Measurements from ENCODE around the gene PALD1. TPM values are rescaled to one million over a fixed set of nuclear protein-coding genes. Genes with fewer than 3 reads are reported as not detected.

Gene PALD1
- total RNA-seq, 2 experiments from 2014 or later, result 0.36 to 0.44 TPM

- ChIA-PET CTCF (interaction anchor here (0.8 kb wide), 1 partner anchor 36 kb away, joined by 3 read pairs; no protein-coding TSS in a partner anchor), POLR2A (no interaction called here)
- intact Hi-C loops (cut with DNase I, micrococcal nuclease), result no loop called here
- Histone ChIP-seq H3K4me1 (ENCODE audit: insufficient read depth, low read length) (peaks cover 14% of the 10 kb centered on the region), H3K4me3 (ENCODE audit: low read length) (no peak overlapping the region), H3K36me3 (ENCODE audit: insufficient read depth, low read length) (no peaks in the 10 kb centered on the region), H3K27me3 (ENCODE audit: control insufficient read depth in 1 of 2, insufficient read depth in 2 of 2, low read length in 2 of 2) (no peaks in the 10 kb centered on the region), H3K9me3 (ENCODE audit: control insufficient read depth in 1 of 2, insufficient read depth in 1 of 2, low read length in 2 of 2) (no peaks in the 10 kb centered on the region), H3K27ac (ENCODE audit: low read depth in 1 of 2, low read length in 2 of 2) (no peak overlapping the region)
- DNase-seq (no peak), ATAC-seq (ENCODE audit: poor library complexity) (no peak)
- H3K27me3 Mint-ChIP-seq, result no peaks in the 10 kb centered on the region
- TF ChIP-seq CTCF (IDR thresholded peaks at IDR 0.05), result no peak
- peaks cover 15% of the 10 kb centered on the region for H3K4me1 Mint-ChIP-seq (ENCODE audit: low read depth)
- H3K4me3 Mint-ChIP-seq, result no peak overlapping the region
- no peaks in the 10 kb centered on the region for H3K9me3 Mint-ChIP-seq
- no peak overlapping the region for H3K27ac Mint-ChIP-seq
- H3K36me3 Mint-ChIP-seq (ENCODE audit: low read depth), result no peaks in the 10 kb centered on the region
These were observed 18.6 kb downstream of the PALD1 start for GRCh38 chr10:70497120-70497545.

GRCh38 chr10:70498970-70499835 is 20.6 kb downstream of the PALD1 start:
- Mint-ChIP-seq H3K9me3 (no peaks in the 10 kb centered on the region), H3K27ac (no peak overlapping the region), H3K27me3 (no peaks in the 10 kb centered on the region), H3K36me3 (ENCODE audit: low read depth) (no peaks in the 10 kb centered on the region), H3K4me3 (no peak overlapping the region), H3K4me1 (ENCODE audit: low read depth) (peaks cover 13% of the 10 kb centered on the region)
- TF ChIP-seq CTCF (IDR thresholded peaks at IDR 0.05), result no peak
- ATAC-seq (ENCODE audit: poor library complexity) (no peak), DNase-seq (no peak)
- H3K4me1 ChIP-seq (ENCODE audit: insufficient read depth, low read length), result peaks cover 8% of the 10 kb centered on the region
- ChIA-PET POLR2A (no interaction called here), CTCF (no interaction called here)
- H3K4me3 ChIP-seq (ENCODE audit: low read length), result no peak overlapping the region
- H3K27ac ChIP-seq (ENCODE audit: low read depth in 1 of 2, low read length in 2 of 2), result no peak overlapping the region
- no peaks in the 10 kb centered on the region for H3K27me3 ChIP-seq (ENCODE audit: control insufficient read depth in 1 of 2, insufficient read depth in 2 of 2, low read length in 2 of 2)
- no peaks in the 10 kb centered on the region for H3K9me3 ChIP-seq (ENCODE audit: control insufficient read depth in 1 of 2, insufficient read depth in 1 of 2, low read length in 2 of 2)
- intact Hi-C loops (cut with DNase I, micrococcal nuclease), result no loop called here
- H3K36me3 ChIP-seq (ENCODE audit: insufficient read depth, low read length), result no peaks in the 10 kb centered on the region

- ChIA-PET CTCF (no interaction called here), POLR2A (no interaction called here)
- ATAC-seq (ENCODE audit: poor library complexity) (no peak), DNase-seq (no peak)
- H3K9me3 ChIP-seq (ENCODE audit: control insufficient read depth in 1 of 2, insufficient read depth in 1 of 2, low read length in 2 of 2), result no peaks in the 10 kb centered on the region
- H3K9me3 Mint-ChIP-seq, result no peaks in the 10 kb centered on the region
- peaks cover 7% of the 10 kb centered on the region for H3K4me1 Mint-ChIP-seq (ENCODE audit: low read depth)
- no peak for TF ChIP-seq CTCF (IDR thresholded peaks at IDR 0.05)
- no peak overlapping the region for H3K27ac Mint-ChIP-seq
- no peak overlapping the region for H3K4me3 ChIP-seq (ENCODE audit: low read length)
- no peaks in the 10 kb centered on the region for H3K27me3 ChIP-seq (ENCODE audit: control insufficient read depth in 1 of 2, insufficient read depth in 2 of 2, low read length in 2 of 2)
- no peaks in the 10 kb centered on the region for H3K36me3 Mint-ChIP-seq (ENCODE audit: low read depth)
- peaks cover 2% of the 10 kb centered on the region for H3K4me1 ChIP-seq (ENCODE audit: insufficient read depth, low read length)
- no peak overlapping the region for H3K27ac ChIP-seq (ENCODE audit: low read depth in 1 of 2, low read length in 2 of 2)
- intact Hi-C loops (cut with DNase I, micrococcal nuclease), result no loop called here
- no peaks in the 10 kb centered on the region for H3K36me3 ChIP-seq (ENCODE audit: insufficient read depth, low read length)
- H3K4me3 Mint-ChIP-seq, result no peak overlapping the region
- H3K27me3 Mint-ChIP-seq, result no peaks in the 10 kb centered on the region
These were observed 21.2 kb downstream of the PALD1 start for GRCh38 chr10:70499836-70500167.

Data from CD4-positive, alpha-beta T cell (primary cell).